Uterus (tissue), 2 donors: ENCODE data around the gene NELFB.

Experiments used
- CTCF ChIP-seq, 4 experiments: fragments of 200-600 bp in 2 of 4; fragments of 450-650 bp in 2 of 4; sonication (generic) in 2 of 4; IDR thresholded peaks; one replicate each; pipeline ENCODE4 v1.5.1; 2016 to 2019; ENCODE audit warnings: antibody characterized with exemption in 4 of 4, mild to moderate bottlenecking in 2 of 4, moderate library complexity in 1 of 4
- POLR2A ChIP-seq, 2 donors: fragments of 450-650 bp; IDR thresholded peaks; one replicate each; pipeline ENCODE4 v1.6.1; 2016; ENCODE audit warnings: antibody characterized with exemption in 2 of 2, mild to moderate bottlenecking in 1 of 2, moderate library complexity in 1 of 2

GRCh38 chr9:137318602-137319001 lies 63.5 kb downstream of the NELFB start:
- TF ChIP-seq CTCF (IDR thresholded peaks at IDR 0.05) (no peak), POLR2A (IDR thresholded peaks at IDR 0.05) (no peak)
